Jurkat, Clone E6-1 (cell line): ENCODE data around the gene RNF32.
"Not testable (repeated sequence)": the region's sequence is repeated elsewhere in the genome, so short reads cannot be mapped to it uniquely, and the experiment has no call there.

Experiments used
- DNase-seq: peaks from one replicate; pipeline ENCODE4 v3.0.0-alpha.2; 2011; ENCODE audit warnings: low read depth, low spot score
- H3K4me3 ChIP-seq: 2 replicates; pipeline ENCODE4 v1.5.1; 2011; ENCODE audit warnings: mild to moderate bottlenecking, low read length, control low read depth, moderate library complexity

Gene RNF32

DNA sequence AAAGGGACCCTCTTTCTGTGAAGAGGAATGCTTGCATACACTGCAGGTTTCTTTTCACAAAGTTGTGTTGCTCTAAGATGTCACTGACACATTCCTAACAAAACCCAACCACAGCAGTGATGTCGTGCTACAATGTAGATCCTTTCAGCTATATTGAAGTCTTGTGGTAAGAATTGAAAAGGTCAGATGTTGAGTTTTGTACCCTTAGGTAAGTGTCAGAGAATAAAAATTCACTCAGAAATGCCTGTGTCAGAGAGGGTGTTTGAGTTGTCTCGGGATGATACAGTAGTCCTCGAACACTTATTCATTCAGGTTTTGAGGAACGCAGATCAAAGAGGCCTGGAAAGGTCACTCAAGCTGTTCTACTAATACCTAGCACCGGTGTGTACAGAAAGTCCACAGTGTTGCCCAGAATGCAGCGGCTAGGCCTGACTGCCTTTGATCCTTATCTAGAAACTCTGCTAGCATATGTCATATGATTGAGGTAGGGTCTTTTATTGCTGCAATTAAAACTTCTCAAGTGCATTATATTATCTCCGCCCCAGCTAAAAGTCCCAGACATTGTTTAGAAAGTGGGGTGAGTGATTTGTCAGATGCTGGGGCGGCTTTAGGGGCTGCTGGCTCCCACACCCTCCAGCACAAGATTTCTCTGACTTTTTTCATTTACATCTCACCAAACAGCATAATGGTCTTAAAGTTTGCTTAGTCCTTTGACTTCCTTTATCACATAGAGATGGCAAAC is 26.0 kb downstream of the RNF32 start:
- no peak overlapping the region for H3K4me3 ChIP-seq
- DNase-seq: no peak

DNA sequence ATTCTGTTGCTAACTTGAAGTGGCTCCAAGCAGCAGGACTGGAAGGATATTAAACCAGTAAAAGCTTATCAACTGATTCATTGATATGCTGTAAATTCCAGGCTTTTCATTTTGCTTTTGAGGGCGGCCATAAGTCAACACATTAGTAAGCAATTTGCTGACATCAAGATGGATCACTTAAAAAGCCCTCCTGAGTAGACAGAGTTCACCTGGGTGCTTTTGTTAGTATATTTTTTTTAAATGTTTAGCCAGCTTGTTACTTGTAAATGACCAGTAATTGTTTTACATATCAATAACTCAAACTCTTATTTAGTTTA is 26.5 kb downstream of the RNF32 start:
- no peak for DNase-seq
- H3K4me3 ChIP-seq: no peak overlapping the region

DNA sequence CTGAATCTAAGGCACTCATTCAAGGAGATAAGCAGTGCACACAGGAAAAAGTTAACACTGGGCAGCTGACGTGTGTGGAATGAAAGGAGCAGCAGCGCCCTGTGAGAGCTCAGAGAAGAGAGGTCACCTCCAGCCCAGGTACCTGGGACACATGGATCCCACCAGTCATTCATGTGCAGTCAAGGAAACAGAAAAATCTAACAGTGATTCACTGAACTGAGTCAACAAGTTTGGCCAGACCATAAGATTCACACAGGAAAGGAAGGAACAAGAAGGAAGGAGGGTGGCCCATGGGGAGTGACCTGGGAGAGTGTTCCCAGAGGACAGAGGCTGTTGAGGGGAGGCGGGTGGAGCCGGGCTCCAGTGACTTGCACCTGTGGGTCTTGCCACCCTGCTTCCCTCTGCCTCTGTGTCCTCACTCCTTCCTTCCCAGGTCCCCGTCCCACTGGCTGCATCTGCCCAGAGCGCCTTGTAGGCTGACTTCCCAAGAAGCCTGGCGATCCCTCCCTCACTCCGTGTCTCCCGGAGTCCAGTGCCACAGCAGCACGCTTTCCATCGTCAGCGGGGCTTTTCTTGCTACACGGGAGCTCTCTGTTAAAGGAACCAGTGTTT is 27.7 kb downstream of the RNF32 start:
- DNase-seq: no peak
- H3K4me3 ChIP-seq: no peak overlapping the region

DNA sequence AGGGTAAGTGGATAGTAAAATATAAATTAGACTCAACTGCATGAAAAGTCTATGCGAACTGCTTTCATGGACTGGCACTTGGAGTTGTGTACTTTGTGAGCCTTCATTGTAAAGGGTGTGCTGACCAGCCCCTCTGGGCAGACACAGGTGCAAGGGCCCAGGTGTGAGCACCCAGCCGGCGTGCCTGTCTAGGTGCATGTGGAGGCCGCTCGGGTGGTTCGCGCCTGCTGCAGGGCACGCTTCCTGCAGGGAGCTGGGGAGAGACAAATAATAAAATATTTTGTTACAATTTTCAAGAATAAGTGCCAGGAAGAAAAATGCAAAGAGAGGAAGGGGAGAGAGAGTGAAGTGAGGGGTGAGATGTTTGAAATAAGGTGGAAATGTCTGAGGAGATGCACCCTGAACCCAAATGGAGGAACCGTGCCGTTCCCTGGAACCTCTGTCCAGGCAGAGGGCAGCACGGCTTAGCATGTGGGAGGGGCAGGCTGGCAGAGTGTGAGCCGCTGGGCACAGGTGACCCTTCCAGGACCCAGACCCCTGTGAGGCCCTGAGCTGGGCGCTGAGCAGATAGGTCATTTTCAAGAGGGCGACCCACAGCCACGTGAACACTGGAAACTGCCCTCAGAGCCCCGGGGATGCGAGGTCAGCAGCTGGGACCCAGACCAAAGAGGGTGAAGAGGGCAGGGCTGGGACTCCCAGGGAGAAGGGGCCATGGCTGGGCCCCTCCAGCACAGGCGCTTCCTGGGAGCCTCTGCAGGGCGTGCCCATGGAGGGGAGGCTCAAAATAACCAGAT is 28.7 kb downstream of the RNF32 start:
- DNase-seq: no peak
- no peak overlapping the region for H3K4me3 ChIP-seq

DNA sequence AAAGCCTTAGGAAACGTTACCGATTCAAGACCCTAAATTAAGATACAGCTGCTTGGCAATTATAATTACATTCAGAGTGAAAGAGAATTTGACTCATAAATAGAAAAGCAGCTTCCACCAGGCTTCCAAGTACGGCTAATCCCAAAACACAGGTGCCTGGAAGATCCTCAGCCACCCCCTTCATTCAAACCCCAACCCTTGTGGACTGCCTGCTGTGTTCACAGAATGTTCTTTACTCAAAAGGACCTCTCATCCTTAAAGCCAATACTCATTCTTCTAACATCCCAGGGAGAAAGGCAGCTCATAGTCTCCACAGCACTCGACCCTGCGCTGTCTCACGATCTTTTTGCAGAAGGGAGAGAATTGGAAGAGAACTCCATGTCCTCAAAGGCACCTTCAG is 32.9 kb downstream of the RNF32 start:
- no peak overlapping the region for H3K4me3 ChIP-seq

DNA sequence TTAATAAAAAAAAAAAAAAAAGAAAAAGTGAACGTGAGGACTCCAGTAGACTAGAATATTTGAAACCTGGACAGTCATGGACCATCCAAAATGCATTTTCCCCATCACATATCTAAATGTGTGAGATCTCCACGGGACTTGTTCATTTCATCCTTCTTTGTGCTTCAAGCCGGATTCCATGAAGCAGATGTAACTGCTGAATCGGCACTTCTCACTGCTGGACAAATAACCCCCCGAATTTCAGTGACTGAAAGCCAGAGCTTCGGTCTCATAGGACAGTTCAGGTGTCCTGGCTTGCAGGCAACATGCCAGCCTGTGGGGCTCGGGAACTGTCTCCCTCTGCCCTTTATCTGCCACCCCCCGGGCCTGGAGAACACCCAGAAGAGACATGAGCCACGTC is 33.3 kb downstream of the RNF32 start:
- DNase-seq: no peak
- no peak overlapping the region for H3K4me3 ChIP-seq

More for the DNA sequence above, 32.9 kb downstream of the RNF32 start:
- no peak for DNase-seq

DNA sequence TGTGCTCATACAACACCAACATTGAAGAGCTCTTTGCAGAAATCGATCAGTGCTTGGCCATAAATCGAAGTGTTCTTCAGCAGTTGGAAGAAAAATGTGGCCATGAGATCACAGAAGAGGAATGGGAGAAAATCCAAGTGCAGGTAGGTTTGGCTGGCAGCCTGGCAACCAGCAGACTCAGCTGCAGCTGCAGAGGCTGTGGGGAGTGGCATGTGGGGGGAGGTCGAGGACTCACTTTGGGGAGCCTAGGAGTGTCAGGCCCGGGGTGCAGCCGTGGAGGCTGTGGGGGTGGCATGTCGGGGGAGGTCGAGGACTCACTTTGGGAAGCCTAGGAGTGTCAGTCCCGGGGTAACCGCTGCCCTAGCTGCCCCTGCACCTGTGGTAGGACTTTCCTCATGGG is 35.1 kb downstream of the RNF32 start:
- DNase-seq: no peak
- no peak overlapping the region for H3K4me3 ChIP-seq

DNA sequence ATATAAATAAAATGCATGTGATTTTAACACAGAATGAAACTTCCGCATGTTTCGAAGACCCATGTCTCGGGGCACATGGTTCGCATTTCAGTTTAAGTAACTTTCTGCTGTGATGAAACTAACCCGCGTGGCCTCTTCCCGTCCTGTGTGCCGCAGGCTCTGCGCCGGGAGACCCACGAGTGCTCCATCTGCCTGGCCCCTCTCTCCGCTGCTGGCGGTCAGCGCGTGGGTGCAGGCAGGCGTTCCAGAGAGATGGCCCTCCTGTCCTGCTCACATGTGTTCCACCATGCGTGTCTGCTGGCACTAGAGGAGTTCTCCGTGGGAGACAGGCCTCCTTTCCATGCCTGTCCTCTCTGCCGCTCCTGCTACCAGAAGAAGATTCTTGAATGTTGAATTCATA is 35.7 kb downstream of the RNF32 start:
- H3K4me3 ChIP-seq: no peak overlapping the region
- no peak for DNase-seq

DNA sequence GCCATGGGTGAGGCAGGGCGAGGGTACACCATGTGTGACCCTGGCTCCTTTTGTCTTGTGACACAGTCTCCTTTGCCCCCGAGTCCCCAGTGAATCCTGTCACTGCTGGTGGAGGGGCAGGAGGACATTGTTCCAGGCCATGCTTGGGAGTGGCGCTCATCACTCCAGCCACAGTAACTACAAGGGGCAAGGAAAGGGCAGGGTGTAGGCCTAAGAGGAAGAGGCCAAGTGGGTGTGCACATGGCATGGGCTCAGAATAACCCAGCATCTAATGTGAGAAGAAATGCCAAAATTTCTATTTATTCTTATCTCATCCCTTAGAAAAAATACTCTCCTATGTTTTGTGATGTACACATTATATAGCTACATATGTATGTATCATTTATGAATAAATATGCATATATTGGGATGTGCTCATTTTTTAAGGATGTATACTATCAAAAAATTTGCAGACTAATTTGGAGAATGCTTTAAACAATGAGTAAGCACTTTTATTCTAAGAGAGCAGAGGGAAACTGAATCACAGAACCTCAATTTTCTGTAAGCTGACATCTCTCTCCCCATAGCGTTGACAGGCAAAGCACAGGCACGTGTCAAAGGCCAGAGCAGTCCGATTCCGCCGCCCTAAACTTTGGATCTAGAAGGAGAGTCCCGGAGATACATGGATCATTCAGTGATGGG is 36.9 kb downstream of the RNF32 start:
- H3K4me3 ChIP-seq: no peak overlapping the region
- no peak for DNase-seq

DNA sequence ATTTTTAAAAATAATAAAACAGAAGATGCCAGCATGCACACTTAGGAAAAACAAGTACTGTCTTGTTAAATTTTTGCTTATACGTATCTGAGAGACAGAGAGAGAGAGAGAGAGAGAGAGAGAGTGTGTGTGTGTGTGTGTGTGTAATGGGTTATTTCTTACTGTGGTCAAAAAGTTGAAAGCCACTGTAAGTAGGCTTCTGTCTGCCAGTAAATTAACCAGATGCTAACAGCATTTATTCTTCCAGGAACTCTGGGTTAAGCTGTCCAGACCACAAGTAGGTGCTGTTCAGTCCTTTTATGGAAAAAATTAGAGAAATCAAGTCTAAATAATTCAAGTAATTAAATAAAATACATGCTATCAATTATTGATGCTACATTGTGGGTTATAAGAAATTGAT is 39.7 kb downstream of the RNF32 start:
- DNase-seq: no peak
- H3K4me3 ChIP-seq: no peak overlapping the region

DNA sequence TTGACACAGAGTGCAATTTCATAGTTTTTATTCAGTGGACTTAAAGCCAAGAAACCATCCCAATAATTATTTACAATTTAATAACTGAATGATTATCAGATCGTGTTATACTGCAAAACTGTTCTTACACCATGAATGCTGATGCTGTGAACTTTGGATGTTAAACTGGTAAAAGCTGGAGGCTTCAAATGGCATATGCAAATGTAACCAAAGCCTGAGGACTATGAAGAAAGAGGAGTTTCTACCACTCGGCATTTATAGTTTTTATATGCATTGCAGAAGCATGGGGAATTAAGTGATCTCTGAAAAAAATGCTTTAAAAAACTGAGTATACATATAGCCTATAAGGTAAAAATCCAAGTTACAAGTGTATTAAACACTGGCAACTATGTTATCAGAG is 42.4 kb downstream of the RNF32 start:
- no peak for DNase-seq
- H3K4me3 ChIP-seq: no peak overlapping the region

DNA sequence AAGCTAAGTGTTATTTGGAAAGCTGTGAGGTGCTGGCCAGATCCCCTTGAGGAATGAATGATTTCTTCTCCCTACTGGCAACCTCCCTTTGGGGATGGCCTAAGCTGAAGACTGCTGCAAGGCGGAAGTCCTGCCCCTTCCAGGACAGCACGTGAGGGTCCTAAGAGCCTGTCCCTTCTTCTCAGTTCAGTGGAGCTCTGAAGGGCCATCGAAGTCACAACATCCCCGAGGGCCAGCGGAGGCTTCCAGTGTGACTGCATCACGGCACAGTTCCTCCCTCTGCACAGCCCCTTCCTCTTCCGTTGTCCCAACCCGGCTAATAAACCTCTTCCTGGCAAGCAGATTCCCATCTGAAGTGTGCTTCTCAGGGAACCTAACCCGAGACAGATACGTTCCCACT is 43.7 kb downstream of the RNF32 start:
- no peak overlapping the region for H3K4me3 ChIP-seq
- DNase-seq: no peak

DNA sequence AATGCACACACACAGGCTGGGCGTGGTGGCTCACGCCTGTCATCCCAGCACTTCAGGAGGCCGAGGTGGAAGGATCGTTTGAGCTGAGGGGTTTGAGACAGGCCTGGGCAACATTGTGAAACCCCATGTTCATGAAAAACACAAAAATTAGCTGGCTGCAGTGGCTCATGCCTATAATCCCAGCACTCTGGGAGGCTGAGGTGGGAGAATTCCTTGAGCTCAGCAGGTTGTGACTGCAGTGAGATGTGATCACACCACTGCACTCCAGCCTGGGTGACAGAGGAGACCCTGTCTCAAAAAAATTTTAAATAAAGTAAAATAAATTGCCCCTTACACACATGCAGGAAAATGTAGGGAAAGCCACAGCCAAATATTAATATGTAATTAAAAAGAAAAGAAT is 44.1 kb downstream of the RNF32 start:
- H3K4me3 ChIP-seq: no peak overlapping the region
- no peak for DNase-seq

DNA sequence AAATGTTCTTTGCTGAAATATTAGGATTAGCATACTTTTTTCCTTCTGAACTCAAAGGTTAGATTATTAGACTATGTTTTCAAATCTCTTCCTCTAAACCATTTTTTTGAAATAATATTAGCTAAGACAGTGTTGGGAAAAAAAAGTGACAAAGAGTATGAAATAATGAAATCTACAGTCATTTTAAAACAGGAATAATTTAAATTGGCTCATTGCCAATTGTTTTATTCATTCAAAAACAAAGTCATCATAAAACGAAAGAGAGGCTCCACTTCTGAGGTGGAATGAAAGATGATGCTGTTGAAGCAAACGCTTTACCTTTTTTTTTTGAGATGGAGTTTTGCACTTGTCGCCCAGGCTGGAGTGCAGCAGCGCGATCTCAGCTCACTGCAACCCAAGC is 51.2 kb downstream of the RNF32 start:
- DNase-seq: no peak

DNA sequence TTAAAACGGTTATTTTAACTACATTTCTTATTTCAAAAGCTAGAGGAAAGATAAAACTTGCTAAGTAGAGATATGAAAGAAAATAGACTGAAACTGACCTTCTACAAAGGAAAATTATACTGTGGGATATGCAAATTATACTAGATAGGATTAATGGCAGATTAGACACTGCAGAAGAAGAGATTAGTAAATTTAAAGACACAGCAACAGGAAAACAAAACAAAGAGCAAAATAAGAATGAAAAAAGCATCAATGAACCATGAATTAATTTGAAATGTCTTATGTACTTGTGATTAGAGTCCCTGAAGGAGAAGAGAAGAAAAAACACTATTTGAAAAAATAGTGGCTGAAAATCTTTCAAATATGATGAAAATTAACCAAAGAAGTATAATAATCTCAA is 52.3 kb downstream of the RNF32 start:
- H3K4me3 ChIP-seq: no peak overlapping the region
- no peak for DNase-seq

More for the DNA sequence above, 51.2 kb downstream of the RNF32 start:
- no peak overlapping the region for H3K4me3 ChIP-seq

DNA sequence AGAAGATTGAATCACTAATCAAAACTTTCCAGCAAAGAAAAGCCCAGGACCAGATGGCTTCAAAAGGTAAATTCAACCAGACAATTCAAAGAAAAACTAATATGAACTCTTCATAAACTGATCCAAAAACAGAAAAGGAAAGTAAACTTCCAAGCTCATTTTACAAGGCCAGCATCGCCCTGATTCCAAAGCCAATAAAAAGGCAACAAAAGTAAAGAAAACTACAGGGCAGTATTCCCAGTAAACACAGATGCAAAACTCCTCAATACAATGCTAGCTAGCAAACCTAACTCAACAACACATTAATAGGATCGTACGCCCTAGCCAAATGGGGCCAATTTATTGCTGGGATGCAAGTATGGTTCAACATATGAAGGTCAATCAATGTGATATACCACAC is 53.1 kb downstream of the RNF32 start:
- DNase-seq: no peak

DNA sequence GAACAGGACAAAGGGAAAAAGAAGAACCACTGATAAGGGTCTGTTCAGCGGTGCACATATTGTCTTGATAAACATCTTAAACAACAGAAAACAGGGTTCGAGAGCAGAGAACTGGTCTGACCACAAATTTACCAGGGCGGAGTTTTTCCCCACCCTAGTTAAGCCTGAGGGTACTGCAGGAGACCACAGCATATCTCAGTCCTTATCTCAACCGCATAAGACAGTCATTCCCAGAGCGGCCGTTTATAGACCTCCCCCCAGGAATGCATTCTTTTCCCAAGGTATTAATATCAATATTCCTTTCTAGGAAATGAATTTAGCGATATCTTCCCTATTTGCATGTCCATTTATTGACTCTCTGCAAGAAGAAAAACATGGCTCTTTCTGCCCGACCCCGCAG is 56.7 kb downstream of the RNF32 start:
- not testable (repeated sequence) for DNase-seq, H3K4me3 ChIP-seq

More for the DNA sequence above, 53.1 kb downstream of the RNF32 start:
- H3K4me3 ChIP-seq: no peak overlapping the region

DNA sequence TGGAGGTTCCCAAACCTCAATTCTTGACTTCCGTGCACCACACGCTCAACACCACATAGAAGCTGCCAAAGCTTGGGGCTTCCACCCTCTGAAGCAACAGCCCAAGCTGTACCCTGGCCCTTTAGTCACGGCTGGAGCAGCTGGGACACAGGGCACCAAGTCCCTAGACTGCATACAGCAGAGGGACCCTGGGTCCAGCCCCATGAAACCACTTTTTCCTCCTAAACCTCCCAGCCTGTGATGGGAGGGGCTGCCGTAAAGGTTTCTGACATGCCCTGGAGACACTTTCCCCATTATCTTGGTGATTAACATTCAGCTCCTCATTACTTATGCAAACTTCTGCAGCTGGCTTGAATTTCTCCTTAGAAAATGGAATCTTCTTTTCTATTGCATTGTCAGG is 57.9 kb downstream of the RNF32 start:
- DNase-seq, H3K4me3 ChIP-seq: not testable (repeated sequence)

DNA sequence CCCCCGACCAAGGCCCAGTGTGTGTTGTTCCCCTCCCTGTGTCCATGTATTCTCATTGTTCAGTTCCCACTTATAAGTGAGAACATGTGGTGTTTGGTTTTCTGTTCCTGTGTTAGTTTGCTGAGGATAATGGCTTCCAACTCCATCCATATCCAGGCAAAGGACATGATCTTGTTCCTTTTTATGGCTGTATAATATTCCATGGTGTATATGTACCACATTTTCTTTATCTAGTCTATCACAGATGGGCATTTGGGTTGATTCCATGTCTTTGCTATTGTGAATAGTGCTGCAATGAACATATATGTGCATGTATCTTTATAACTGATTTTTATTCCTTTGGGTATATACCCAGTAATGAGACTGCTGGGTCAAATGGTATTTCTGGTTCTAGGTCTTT is 61.2 kb downstream of the RNF32 start:
- not testable (repeated sequence) for H3K4me3 ChIP-seq, DNase-seq

DNA sequence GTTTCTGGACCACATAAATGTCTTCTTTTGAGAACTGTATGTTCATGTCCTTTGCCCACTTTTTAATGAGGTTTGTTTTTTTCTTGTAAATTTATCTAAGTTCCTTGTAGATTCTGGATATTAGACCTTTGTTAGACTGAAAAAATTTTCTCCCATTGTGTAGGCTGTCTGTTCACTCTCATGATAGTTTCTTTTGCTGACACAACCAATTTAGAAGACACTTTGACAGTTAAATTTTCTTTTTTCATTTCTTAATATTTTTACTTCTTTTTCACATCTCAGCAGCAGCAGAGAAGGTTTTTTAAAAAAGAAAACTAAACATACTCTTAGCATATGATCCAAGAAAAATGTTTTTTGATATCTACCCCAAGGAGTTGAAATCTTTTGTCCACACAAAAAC is 61.8 kb downstream of the RNF32 start:
- DNase-seq: no peak
- H3K4me3 ChIP-seq: no peak overlapping the region
